Calu3 (cell line): Measurements from ENCODE around the gene ALDH1A2. TPM values are rescaled to one million over a fixed set of nuclear protein-coding genes. Genes with fewer than 3 reads are reported as not detected.

Source experiments
- BruUV-seq: library from RNA; stranded (reverse); fragments of 400-500 nt; replicated peaks from 2 replicates; lab custom pipeline; 2021; lab: Mats Ljungman, UMichigan
- CTCF ChIA-PET: fragments of 300-600 bp; sonication (Branson Sonifier 250); formaldehyde crosslinking; loops from one replicate; lab custom pipeline; 2022; ENCODE audit warnings: antibody characterized with exemption; lab: Charles Lee
- DNase-seq: peaks from one replicate; pipeline ENCODE4 v3.0.0; 2022
- H3K27ac Mint-ChIP-seq: one replicate; pipeline ENCODE4 v1.8.0; 2022; ENCODE audit warnings: mixed read lengths; ENCODE audit not compliant: unreplicated experiment
- H3K27me3 Mint-ChIP-seq: one replicate; pipeline ENCODE4 v1.8.0; 2022; ENCODE audit warnings: mixed read lengths; ENCODE audit not compliant: unreplicated experiment
- H3K36me3 Mint-ChIP-seq: one replicate; pipeline ENCODE4 v1.8.0; 2022; ENCODE audit warnings: mild to moderate bottlenecking, moderate library complexity, mixed read lengths; ENCODE audit not compliant: insufficient read depth, unreplicated experiment
- H3K4me1 Mint-ChIP-seq: one replicate; pipeline ENCODE4 v1.8.0; 2022; ENCODE audit warnings: mild to moderate bottlenecking, low read depth, mixed read lengths; ENCODE audit not compliant: unreplicated experiment
- H3K4me3 Mint-ChIP-seq: one replicate; pipeline ENCODE4 v1.8.0; 2022; ENCODE audit warnings: mild to moderate bottlenecking, low read depth, moderate library complexity, mixed read lengths; ENCODE audit not compliant: unreplicated experiment
- H3K9me3 Mint-ChIP-seq: one replicate; pipeline ENCODE4 v1.8.0; 2022; ENCODE audit warnings: low read depth, mixed read lengths; ENCODE audit not compliant: unreplicated experiment
- CTCF ChIP-seq: fragments of 200-600 bp; IDR thresholded peaks from one replicate; pipeline ENCODE4 v1.8.0; 2022; ENCODE audit warnings: antibody characterized with exemption; ENCODE audit not compliant: unreplicated experiment
- intact Hi-C: fragments of 100-400 bp; cut with micrococcal nuclease; formaldehyde crosslinking; loops from one replicate; pipeline ENCODE4 v1.10.0; 2022; ENCODE audit not compliant: unreplicated experiment
- total RNA-seq: library from RNA; stranded (reverse); gene quantifications from 2 replicates; pipeline ENCODE4 v1.2.3, GENCODE V29; 2022

ALDH1A2 gene
- total RNA-seq, 1 experiment from 2014 or later, result 219 TPM

- DNase-seq, result no peak
- H3K9me3 Mint-ChIP-seq, result no peaks in the 10 kb centered on the region
- no TSS peak for BruUV-seq
- no peaks in the 10 kb centered on the region for H3K36me3 Mint-ChIP-seq
- intact Hi-C loops, result no loop called here
- H3K4me1 Mint-ChIP-seq, result peaks cover 10% of the 10 kb centered on the region
- H3K27me3 Mint-ChIP-seq, result peaks cover 4% of the 10 kb centered on the region
- TF ChIP-seq CTCF, result no peak
- no peak overlapping the region for H3K27ac Mint-ChIP-seq
- CTCF ChIA-PET, result interaction anchor here (0.6 kb wide), 1 partner anchor 249 kb away, joined by 5 read pairs; no protein-coding TSS in a partner anchor
- no peak overlapping the region for H3K4me3 Mint-ChIP-seq
Observed at GRCh38 chr15:57923750-57924149, 141.8 kb downstream of the ALDH1A2 start.

GRCh38 chr15:57923306-57923705 lies 142.2 kb downstream of the ALDH1A2 start:
- Mint-ChIP-seq H3K4me1 (peaks cover 10% of the 10 kb centered on the region), H3K4me3 (no peak overlapping the region), H3K36me3 (no peaks in the 10 kb centered on the region), H3K27me3 (peaks cover 8% of the 10 kb centered on the region), H3K9me3 (no peaks in the 10 kb centered on the region), H3K27ac (no peak overlapping the region)
- CTCF ChIA-PET, result interaction anchor here (1.0 kb wide), 1 partner anchor 13 kb away, joined by 4 read pairs; no protein-coding TSS in a partner anchor
- no peak for TF ChIP-seq CTCF
- no TSS peak for BruUV-seq
- no peak for DNase-seq
- intact Hi-C loops, result no loop called here

DNA sequence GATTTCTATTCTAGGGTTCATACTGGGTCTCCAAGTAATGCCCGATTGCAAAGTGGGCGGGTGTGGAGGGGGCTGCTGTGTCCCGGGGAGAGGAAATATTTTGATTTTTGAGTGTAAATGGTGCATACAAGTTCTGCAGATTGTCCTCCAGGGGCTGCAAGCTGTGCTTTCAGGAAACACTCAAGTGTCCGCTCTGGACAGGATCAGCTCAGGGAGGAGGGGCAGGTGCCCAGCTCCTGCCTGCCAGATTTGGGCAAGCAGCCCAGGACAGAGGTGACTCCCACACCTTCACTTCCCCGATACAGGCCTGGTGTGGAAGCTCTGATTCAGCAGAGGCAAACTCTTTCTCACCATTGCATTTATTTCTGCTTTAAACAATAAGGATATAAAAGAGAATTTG lies 142.7 kb downstream of the ALDH1A2 start:
- TF ChIP-seq CTCF, result no peak
- intact Hi-C loops, result no loop called here
- Mint-ChIP-seq H3K27ac (no peak overlapping the region), H3K36me3 (no peaks in the 10 kb centered on the region), H3K9me3 (no peaks in the 10 kb centered on the region), H3K27me3 (peaks cover 13% of the 10 kb centered on the region), H3K4me3 (no peak overlapping the region), H3K4me1 (peaks cover 10% of the 10 kb centered on the region)
- no TSS peak for BruUV-seq
- DNase-seq, result peak; percentile 56
- CTCF ChIA-PET, result interaction anchor here (1.0 kb wide), 1 partner anchor 12 kb away, joined by 4 read pairs; no protein-coding TSS in a partner anchor

DNA sequence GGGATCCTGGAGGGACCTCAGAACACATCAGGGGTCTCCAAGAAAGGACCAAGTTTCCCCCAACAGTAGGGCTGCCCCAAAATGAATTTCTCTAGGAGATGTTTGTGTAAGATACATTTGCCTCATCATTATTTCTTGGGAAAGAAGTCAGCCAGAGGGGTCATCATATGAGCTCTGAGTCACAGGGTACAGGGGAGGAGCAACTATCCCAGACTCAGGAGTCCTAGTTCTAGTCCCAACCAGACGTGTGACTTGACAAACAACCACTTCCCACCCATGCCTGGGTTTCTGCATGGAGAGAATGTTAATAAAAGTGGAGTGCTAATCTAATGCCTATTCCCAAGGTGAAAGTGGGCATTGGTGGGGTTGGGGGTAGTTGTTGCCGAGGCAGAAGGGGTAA lies 144.1 kb downstream of the ALDH1A2 start:
- no TSS peak for BruUV-seq
- H3K9me3 Mint-ChIP-seq, result no peaks in the 10 kb centered on the region
- CTCF ChIA-PET, result no interaction called here
- no peak overlapping the region for H3K27ac Mint-ChIP-seq
- H3K4me1 Mint-ChIP-seq, result peaks cover 10% of the 10 kb centered on the region
- TF ChIP-seq CTCF, result no peak
- no peak overlapping the region for H3K4me3 Mint-ChIP-seq
- peaks cover 24% of the 10 kb centered on the region for H3K27me3 Mint-ChIP-seq
- intact Hi-C loops, result no loop called here
- H3K36me3 Mint-ChIP-seq, result no peaks in the 10 kb centered on the region
- no peak for DNase-seq
